RWPE2 (cell line): Measurements from ENCODE around the gene SPRED2.

Source experiments
- ATAC-seq: fragments of 200-7000 bp; cut with Tn5 transposase; 3 replicates; pipeline ENCODE4 v1.9.1; 2021; ENCODE audit warnings: low read depth
- DNase-seq: peaks from one replicate; pipeline ENCODE4 v3.0.0-alpha.2; 2020; ENCODE audit warnings: low spot score
- H3K27ac ChIP-seq: fragments of 450-650 bp; 2 replicates; pipeline ENCODE4 v1.5.1; 2017; ENCODE audit warnings: mild to moderate bottlenecking; ENCODE audit not compliant: poor library complexity, severe bottlenecking
- H3K27me3 ChIP-seq: fragments of 250-450 bp; sonication (Bioruptor Pico); 2 replicates; pipeline ENCODE4 v1.5.1; 2021; ENCODE audit warnings: mild to moderate bottlenecking, moderate library complexity; ENCODE audit not compliant: insufficient read depth, poor library complexity, severe bottlenecking
- H3K36me3 ChIP-seq: fragments of 250-450 bp; sonication (Bioruptor Pico); 2 replicates; pipeline ENCODE4 v1.5.1; 2020; ENCODE audit warnings: low read depth, mild to moderate bottlenecking, moderate library complexity
- H3K4me1 ChIP-seq: fragments of 250-450 bp; sonication (Bioruptor Pico); 2 replicates; pipeline ENCODE4 v1.5.1; 2021; ENCODE audit warnings: mild to moderate bottlenecking, moderate library complexity; ENCODE audit not compliant: insufficient read depth, poor library complexity, severe bottlenecking
- H3K4me3 ChIP-seq: fragments of 250-450 bp; sonication (Bioruptor Pico); 2 replicates; pipeline ENCODE4 v1.5.1; 2021; ENCODE audit warnings: mild to moderate bottlenecking, moderate library complexity; ENCODE audit not compliant: severe bottlenecking
- H3K9me3 ChIP-seq: fragments of 250-450 bp; sonication (Bioruptor Pico); 2 replicates; pipeline ENCODE4 v1.5.1; 2021; ENCODE audit warnings: mild to moderate bottlenecking, moderate library complexity; ENCODE audit not compliant: severe bottlenecking
- CTCF ChIP-seq: fragments of 450-650 bp; IDR thresholded peaks from one replicate; pipeline ENCODE4 v1.5.1; 2017; ENCODE audit warnings: mild to moderate bottlenecking, moderate library complexity; ENCODE audit not compliant: poor library complexity, severe bottlenecking

SPRED2 gene

GRCh38 chr2:65396348-65397026 is 35.9 kb downstream of the SPRED2 start:
- H3K36me3 ChIP-seq, result no peaks in the 10 kb centered on the region
- no peaks in the 10 kb centered on the region for H3K27me3 ChIP-seq
- peak; percentile 61 for ATAC-seq
- H3K4me1 ChIP-seq, result peaks cover 31% of the 10 kb centered on the region
- no peak for TF ChIP-seq CTCF
- no peaks in the 10 kb centered on the region for H3K9me3 ChIP-seq
- DNase-seq, result no peak
- no peak overlapping the region for H3K4me3 ChIP-seq
- no peak overlapping the region for H3K27ac ChIP-seq

DNA sequence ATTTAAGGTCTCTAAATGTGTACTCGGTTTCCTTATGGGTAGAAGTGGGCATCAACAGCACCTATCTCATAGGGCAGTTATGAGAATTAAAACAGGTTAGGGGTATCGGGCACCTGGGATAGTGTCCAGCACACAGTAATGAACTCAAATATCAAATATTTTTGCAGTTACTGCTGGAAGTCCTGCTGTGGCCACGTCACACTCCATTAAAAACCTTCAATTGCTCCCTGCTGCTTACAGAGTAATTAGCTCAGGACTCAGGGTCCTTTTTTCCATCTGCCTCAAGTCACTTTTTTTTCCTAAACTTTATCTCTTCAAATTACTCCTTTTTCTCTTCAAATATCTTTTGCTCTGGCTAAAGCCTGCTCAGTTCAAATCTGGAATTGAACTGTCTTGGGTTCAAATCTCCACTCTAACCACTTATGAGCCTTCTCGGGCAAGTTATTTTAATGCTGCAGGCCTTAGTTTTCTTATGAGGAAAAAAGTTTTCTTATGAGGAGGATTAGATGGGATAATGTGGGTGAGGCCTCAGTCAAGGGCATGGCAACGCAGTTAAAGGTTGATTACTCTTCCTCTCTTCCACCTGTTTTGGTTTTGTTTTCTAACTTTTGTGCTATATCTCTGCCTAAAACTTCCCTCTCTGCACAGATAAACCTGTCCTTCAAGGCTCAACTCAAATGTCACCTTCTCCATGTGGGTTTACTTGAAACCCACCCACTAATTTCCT is 36.6 kb downstream of the SPRED2 start:
- no peak for DNase-seq
- Histone ChIP-seq H3K27ac (no peak overlapping the region), H3K36me3 (no peaks in the 10 kb centered on the region), H3K4me3 (no peak overlapping the region), H3K27me3 (no peaks in the 10 kb centered on the region), H3K9me3 (no peaks in the 10 kb centered on the region), H3K4me1 (peaks cover 34% of the 10 kb centered on the region)
- TF ChIP-seq CTCF, result no peak
- no peak for ATAC-seq

GRCh38 chr2:65393743-65394422 is 38.5 kb downstream of the SPRED2 start:
- DNase-seq (no peak), ATAC-seq (no peak)
- Histone ChIP-seq H3K4me3 (no peak overlapping the region), H3K36me3 (no peaks in the 10 kb centered on the region), H3K4me1 (peaks cover 52% of the 10 kb centered on the region), H3K27me3 (no peaks in the 10 kb centered on the region), H3K9me3 (no peaks in the 10 kb centered on the region), H3K27ac (peak overlapping the region; percentile 0)
- TF ChIP-seq CTCF, result no peak

- H3K4me3 ChIP-seq, result no peak overlapping the region
- no peaks in the 10 kb centered on the region for H3K36me3 ChIP-seq
- H3K27me3 ChIP-seq, result no peaks in the 10 kb centered on the region
- H3K9me3 ChIP-seq, result no peaks in the 10 kb centered on the region
- TF ChIP-seq CTCF, result no peak
- H3K27ac ChIP-seq, result peak overlapping the region; percentile 0
- ATAC-seq, result no peak
- H3K4me1 ChIP-seq, result peaks cover 60% of the 10 kb centered on the region
- no peak for DNase-seq
Observed at GRCh38 chr2:65393046-65393445, 39.4 kb downstream of the SPRED2 start.
